Suprapubic skin (tissue), 4 donors: ENCODE data around the gene IHH. TPM values are rescaled to one million over a fixed set of nuclear protein-coding genes. Genes with fewer than 3 reads are reported as not detected.

ENCODE experiments used
- DNase-seq, 2 donors: peaks; one replicate each; pipeline ENCODE4 v3.0.0-alpha.2; 2019; ENCODE audit warnings: low spot score in 2 of 2
- H3K27ac ChIP-seq: fragments of 200-600 bp; sonication (generic); one replicate; pipeline ENCODE4 v1.5.1; 2019
- H3K27me3 ChIP-seq: fragments of 200-600 bp; sonication (generic); one replicate; pipeline ENCODE4 v1.5.1; 2019
- H3K36me3 ChIP-seq: fragments of 200-600 bp; sonication (generic); one replicate; pipeline ENCODE4 v1.5.1; 2019
- H3K4me1 ChIP-seq: fragments of 200-600 bp; sonication (generic); one replicate; pipeline ENCODE4 v1.5.1; 2019
- H3K4me3 ChIP-seq: fragments of 200-600 bp; sonication (generic); one replicate; pipeline ENCODE4 v1.5.1; 2019; ENCODE audit warnings: mild to moderate bottlenecking
- H3K9me3 ChIP-seq: fragments of 200-600 bp; sonication (generic); one replicate; pipeline ENCODE4 v1.5.1; 2019
- CTCF ChIP-seq, 2 donors: fragments of 200-600 bp in 1 of 2; fragments of 450-650 bp in 1 of 2; sonication (generic) in 1 of 2; IDR thresholded peaks; one replicate each; pipeline ENCODE4 v1.5.1; 2016 to 2019; ENCODE audit warnings: antibody characterized with exemption in 2 of 2, mild to moderate bottlenecking in 1 of 2, moderate library complexity in 1 of 2
- EP300 ChIP-seq: sonication (generic); formaldehyde crosslinking; IDR thresholded peaks from one replicate; pipeline ENCODE4 v1.6.1; 2017; ENCODE audit warnings: antibody characterized with exemption
- POLR2A ChIP-seq, 2 donors: fragments of 450-650 bp; IDR thresholded peaks; one replicate each; pipeline ENCODE4 v1.6.1; 2017; ENCODE audit warnings: antibody characterized with exemption in 2 of 2, mild to moderate bottlenecking in 2 of 2, moderate library complexity in 2 of 2
- POLR2AphosphoS5 ChIP-seq, 3 donors: sonication (generic); formaldehyde crosslinking; IDR thresholded peaks; one replicate each; pipeline ENCODE4 v1.6.1; 2017; ENCODE audit warnings: antibody characterized with exemption in 3 of 3
- WGBS: methylation state at CpG from one replicate; pipeline ENCODE4 v1.1.5; 2018; 5-methylcytosine and 5-hydroxymethylcytosine counted together
- total RNA-seq, 4 donors: library from RNA; depleted of rRNA; stranded (reverse); fragments of >200 nt; gene quantifications; one replicate each; pipeline ENCODE4 v1.1.0, GENCODE V29; 2016

IHH gene
- total RNA-seq, 4 donors from 2014 or later, result 0.23 to 0.30 TPM; not detected in 2

- WGBS, result 72% methylated on average over 6 of the region's 6 CpGs
- Histone ChIP-seq H3K9me3 (no peaks in the 10 kb centered on the region), H3K4me1 (no peaks in the 10 kb centered on the region), H3K27me3 (peaks cover 59% of the 10 kb centered on the region), H3K36me3 (no peaks in the 10 kb centered on the region), H3K4me3 (no peak overlapping the region), H3K27ac (no peak overlapping the region)
- TF ChIP-seq CTCF (IDR thresholded peaks at IDR 0.05) (no peak), EP300 (no peak), POLR2A (IDR thresholded peaks at IDR 0.05) (no peak), POLR2AphosphoS5 (IDR thresholded peaks at IDR 0.05) (no peak)
- peak in 1 of 2 donors; percentile 54 for DNase-seq
Observed at GRCh38 chr2:219049282-219049681, 11.4 kb downstream of the IHH start.

- WGBS, result 11% methylated on average over 6 of the region's 6 CpGs
- TF ChIP-seq POLR2A (IDR thresholded peaks at IDR 0.05), result no peak
- TF ChIP-seq CTCF (IDR thresholded peaks at IDR 0.05), result no peak
- no peak for TF ChIP-seq POLR2AphosphoS5 (IDR thresholded peaks at IDR 0.05)
- TF ChIP-seq EP300, result no peak
- Histone ChIP-seq H3K9me3 (no peaks in the 10 kb centered on the region), H3K27me3 (peaks cover 81% of the 10 kb centered on the region), H3K4me3 (no peak overlapping the region), H3K36me3 (no peaks in the 10 kb centered on the region), H3K4me1 (peaks cover 5% of the 10 kb centered on the region), H3K27ac (no peak overlapping the region)
- DNase-seq, result no peak
Observed at GRCh38 chr2:219045937-219046550, 14.7 kb downstream of the IHH start.

DNA sequence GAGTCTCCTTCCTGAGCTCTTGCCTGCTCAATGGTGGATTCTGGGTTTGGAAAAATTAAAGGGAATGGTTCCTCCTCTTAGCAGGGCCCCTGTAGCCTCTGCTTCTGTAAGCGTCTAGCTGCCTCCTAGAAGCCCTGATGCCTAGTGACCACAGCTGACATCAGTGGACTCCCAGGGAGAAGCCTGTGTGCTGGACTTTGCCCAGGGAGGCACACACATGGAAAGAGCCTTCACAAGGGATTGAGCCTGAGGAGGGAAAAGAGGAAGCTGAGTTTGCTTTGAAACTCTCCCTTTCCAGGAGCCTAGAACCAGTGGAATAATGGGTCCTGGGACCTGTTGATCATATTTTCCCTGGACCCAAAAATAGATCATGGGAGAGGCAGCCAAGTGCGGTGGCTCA lies 18.0 kb downstream of the IHH start:
- 85% methylated on average over 2 of the region's 2 CpGs for WGBS
- TF ChIP-seq CTCF (IDR thresholded peaks at IDR 0.05) (no peak), POLR2AphosphoS5 (IDR thresholded peaks at IDR 0.05) (no peak), EP300 (no peak), POLR2A (IDR thresholded peaks at IDR 0.05) (no peak)
- Histone ChIP-seq H3K27ac (no peak overlapping the region), H3K4me3 (no peak overlapping the region), H3K4me1 (peaks cover 6% of the 10 kb centered on the region), H3K36me3 (no peaks in the 10 kb centered on the region), H3K9me3 (no peaks in the 10 kb centered on the region), H3K27me3 (peaks cover 80% of the 10 kb centered on the region)
- no peak for DNase-seq

DNA sequence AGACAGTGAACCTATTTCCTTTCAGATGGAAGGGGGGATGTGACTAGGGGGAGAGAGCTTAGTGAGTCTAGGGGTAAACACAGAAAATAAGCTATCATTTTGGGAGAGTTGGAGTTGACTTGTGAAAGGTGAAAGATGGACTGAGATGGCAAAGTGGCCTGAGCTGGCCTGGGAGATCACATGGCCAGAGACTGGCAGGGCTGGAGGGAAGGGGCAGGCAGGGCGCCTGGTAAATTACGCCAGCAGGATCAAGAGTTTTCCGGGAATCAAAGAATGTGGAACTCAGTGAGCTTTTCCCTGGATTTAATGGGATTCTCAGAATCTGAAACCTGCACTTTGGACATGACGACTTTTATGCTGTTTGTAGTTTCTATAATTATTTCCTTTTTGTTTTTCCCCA lies 18.6 kb downstream of the IHH start:
- Histone ChIP-seq H3K9me3 (no peaks in the 10 kb centered on the region), H3K27me3 (peaks cover 83% of the 10 kb centered on the region), H3K36me3 (no peaks in the 10 kb centered on the region), H3K4me3 (no peak overlapping the region), H3K27ac (no peak overlapping the region), H3K4me1 (peaks cover 6% of the 10 kb centered on the region)
- no peak for TF ChIP-seq EP300
- no peak for TF ChIP-seq POLR2A (IDR thresholded peaks at IDR 0.05)
- no peak for TF ChIP-seq CTCF (IDR thresholded peaks at IDR 0.05)
- TF ChIP-seq POLR2AphosphoS5 (IDR thresholded peaks at IDR 0.05), result no peak
- DNase-seq, result no peak
- WGBS, result 79% methylated on average over 4 of the region's 4 CpGs

DNA sequence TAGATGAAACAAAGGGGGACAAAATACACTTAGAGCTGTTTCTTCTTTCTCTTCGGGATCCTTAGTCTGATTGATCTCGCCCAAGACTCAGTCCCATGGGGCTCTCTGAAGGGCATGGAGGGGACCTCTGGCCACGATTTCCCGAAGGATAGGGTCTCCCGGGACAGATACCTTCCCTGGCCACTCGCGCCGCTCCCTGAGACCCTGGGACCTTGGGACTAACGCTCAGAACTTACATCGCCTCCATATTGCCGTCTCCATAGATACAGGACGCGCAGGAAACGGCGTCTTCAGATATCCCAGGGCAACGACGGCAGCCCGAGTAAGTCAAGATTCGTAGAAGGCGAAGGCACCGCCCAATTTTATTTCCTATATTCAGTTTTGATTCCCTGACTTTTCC lies 19.5 kb downstream of the IHH start, which contains the start of gene CFAP65:
CFAP65 (minus strand) TSS at position 265 of the 400 bp plus-strand sequence. CDS start 2,468 bp downstream, outside the sequence.
- Histone ChIP-seq H3K27ac (no peak within 1 kb of the TSS), H3K9me3 (no peaks in the 10 kb centered on the region), H3K36me3 (no peaks in the 10 kb centered on the region), H3K4me1 (peaks cover 6% of the 10 kb centered on the region), H3K27me3 (peaks cover 84% of the 10 kb centered on the region), H3K4me3 (peak within 1 kb of the TSS; percentile 32)
- no peak for TF ChIP-seq CTCF (IDR thresholded peaks at IDR 0.05)
- no peak for TF ChIP-seq POLR2AphosphoS5 (IDR thresholded peaks at IDR 0.05)
- TF ChIP-seq POLR2A (IDR thresholded peaks at IDR 0.05), result no peak
- TF ChIP-seq EP300, result no peak
- WGBS, result 2% methylated on average over 21 of the region's 21 CpGs
- DNase-seq, result no peak
